Measurements from ENCODE around the gene KRT7. TPM values are rescaled to one million over a fixed set of nuclear protein-coding genes. Genes with fewer than 3 reads are reported as not detected.

KRT7 gene
- total and polyA plus RNA-seq, 9 of the 15 experiments (the other 6 are each of a cell fraction or from before 2014, with no cell fraction given): 1.4 TPM; not detected in 8

- BruUV-seq (replicated peaks): no TSS peak
- no peaks in the 10 kb centered on the region for H3K36me3 ChIP-seq (ENCODE audit: control insufficient read depth, insufficient read depth, low read length)
- H3K9ac ChIP-seq (ENCODE audit: insufficient read depth in 1 of 2, low read depth in 2 of 2, low read length in 2 of 2): no peak overlapping the region
- ATAC-seq: peak; percentile 12
- 34% methylated on average over 14 of the region's 14 CpGs for WGBS (ENCODE audit: insufficient coverage, low coverage, missing lambda C conversion rate)
- no peak for FAIRE-seq
- H3K9me1 ChIP-seq (ENCODE audit: control insufficient read depth, insufficient read depth, low read length): no peaks in the 10 kb centered on the region
- no peak overlapping the region for H2AFZ ChIP-seq (ENCODE audit: low read depth, low read length)
- in situ Hi-C loops (cut with MboI): no loop called here
- no peak overlapping the region for H3K4me3 ChIP-seq
- no peaks in the 10 kb centered on the region; the same call in 1 of the 2 replicates for H4K20me1 ChIP-seq (replicated peaks; ENCODE audit: control insufficient read depth, insufficient read depth, low read length)
- no peak overlapping the region; the same call in 2 of the 3 replicates for H3K27ac ChIP-seq (ENCODE audit: extremely low read depth, low read depth, low read length)
- intact Hi-C loops (cut with micrococcal nuclease): no loop called here
- peak overlapping the region; percentile 3; the same call in 1 of the 2 replicates for H3K4me2 ChIP-seq (ENCODE audit: insufficient read depth, low read length)
- no peak for DNase-seq (ENCODE audit: extremely low read depth in 1 of 4, low spot score in 3 of 4)
- H3K9me3 ChIP-seq (replicated peaks; ENCODE audit: control insufficient read depth, insufficient read depth, low read depth, low read length): no peaks in the 10 kb centered on the region
- no peaks in the 10 kb centered on the region for H3K79me2 ChIP-seq (ENCODE audit: control insufficient read depth, insufficient read depth, low read length)
- ChIA-PET CTCF (ENCODE audit: low intra/inter-chr PET ratio) (interaction anchor here (0.6 to 0.7 kb wide), 2 partner anchors 127 to 163 kb away, joined by 3 to 4 read pairs; no protein-coding TSS in a partner anchor), POLR2A (interaction anchor here (0.6 to 0.9 kb wide), 7 partner anchors 10 to 1338 kb away, joined by 3 read pairs; no protein-coding TSS in a partner anchor)
- H3K4me1 ChIP-seq (replicated peaks in 1 of 2; ENCODE audit: control insufficient read depth in 2 of 2, insufficient read depth in 2 of 2, low read length in 2 of 2): peaks cover 6 to 22% of the 10 kb centered on the region in 2 experiments; a peak in 4 of 5 replicates
- H3K27me3 ChIP-seq (ENCODE audit: control insufficient read depth in 2 of 2, insufficient read depth in 2 of 2, low read length in 2 of 2): peaks cover 0 to 19% of the 10 kb centered on the region in 2 experiments; a peak in 2 of 5 replicates
- peak; percentile 16; the same call in 1 of the 2 replicates for TF ChIP-seq NFXL1 (CRISPR knock-in tag; IDR thresholded peaks at IDR 0.05)
- no peak for TF ChIP-seq REST (IDR thresholded peaks at IDR 0.05; ENCODE audit: borderline replicate concordance)
- TF ChIP-seq REST (CRISPR knock-in tag; IDR thresholded peaks at IDR 0.05; ENCODE audit: low read depth): peak; percentile 5; the same call in 1 of the 2 replicates
- TF ChIP-seq HLTF (IDR thresholded peaks at IDR 0.05): no peak
- TF ChIP-seq POLR2B (IDR thresholded peaks at IDR 0.05; ENCODE audit: low read depth, partially characterized antibody): no peak
- no peak for TF ChIP-seq ATF4 (CRISPR knock-in tag; IDR thresholded peaks at IDR 0.05)
- no peak for TF ChIP-seq ELK3 (CRISPR knock-in tag; IDR thresholded peaks at IDR 0.05)
- peak; percentile 65; the same call in 1 of the 2 replicates for TF ChIP-seq ZNF197 (CRISPR knock-in tag; IDR thresholded peaks at IDR 0.05; ENCODE audit: low read depth)
- no peak for TF ChIP-seq NR2C2 (CRISPR knock-in tag; IDR thresholded peaks at IDR 0.05)
- TF ChIP-seq NR2C2 (tag; IDR thresholded peaks at IDR 0.05): 0 out of 2 replicates have a peak, but pooled peaks have one; percentile 7
- no peak for TF ChIP-seq TBL1XR1 (IDR thresholded peaks at IDR 0.05; ENCODE audit: low read length in 2 of 2)
Observed at GRCh38 chr12:52279422-52280318, 46.6 kb downstream of the KRT7 start.

Data from K562 (cell line).